Fibroblast of gingiva (primary cell): ENCODE data around the gene KIAA1191.
"Not testable (repeated sequence)": the region's sequence is repeated elsewhere in the genome, so short reads cannot be mapped to it uniquely, and the experiment has no call there.

Source experiments
- DNase-seq: peaks from one replicate; pipeline ENCODE4 v3.0.0-alpha.2; 2011; ENCODE audit warnings: low read depth

Gene KIAA1191

GRCh38 chr5:176361437-176362232, at the start of gene KIAA1191:
Gene KIAA1191 (minus strand): TSS chr5:176361764. CDS start chr5:176359508, 2,256 bp downstream.
- peak; percentile 89 for DNase-seq

- DNase-seq, result no peak
These were observed 49.1 kb upstream of the KIAA1191 start for GRCh38 chr5:176410486-176411180.

- no peak for DNase-seq
These were observed 48.2 kb upstream of the KIAA1191 start for GRCh38 chr5:176409765-176410164.

GRCh38 chr5:176408590-176408989, 47.0 kb upstream of the KIAA1191 start:
- no peak for DNase-seq

- not testable (repeated sequence) for DNase-seq
These were observed 46.6 kb upstream of the KIAA1191 start for GRCh38 chr5:176408252-176408573.

GRCh38 chr5:176407456-176408251, 46.1 kb upstream of the KIAA1191 start:
- peak; percentile 63 for DNase-seq

GRCh38 chr5:176406436-176407052, 45.0 kb upstream of the KIAA1191 start:
- no peak for DNase-seq

GRCh38 chr5:176405656-176406435, 44.3 kb upstream of the KIAA1191 start:
- DNase-seq, result no peak

GRCh38 chr5:176401281-176402205, 40.0 kb upstream of the KIAA1191 start:
- no peak for DNase-seq

- DNase-seq, result no peak
These were observed 39.0 kb upstream of the KIAA1191 start for GRCh38 chr5:176400382-176401156.

- DNase-seq, result no peak
These were observed 36.3 kb upstream of the KIAA1191 start for GRCh38 chr5:176397736-176398420.

GRCh38 chr5:176396330-176396729, 34.8 kb upstream of the KIAA1191 start:
- DNase-seq, result no peak

- no peak for DNase-seq
These were observed 33.5 kb upstream of the KIAA1191 start for GRCh38 chr5:176394881-176395675.

- no peak for DNase-seq
These were observed 32.5 kb upstream of the KIAA1191 start for GRCh38 chr5:176394096-176394495.

GRCh38 chr5:176392526-176392925, 31.0 kb upstream of the KIAA1191 start:
- DNase-seq, result no peak

GRCh38 chr5:176391999-176392398, 30.4 kb upstream of the KIAA1191 start:
- no peak for DNase-seq

GRCh38 chr5:176391479-176391878, 29.9 kb upstream of the KIAA1191 start:
- DNase-seq, result no peak
